Coronary artery (tissue), 2 donors: ENCODE data around the gene OR8D1.

ENCODE experiments used
- DNase-seq: peaks from one replicate; pipeline ENCODE4 v3.0.0-alpha.2; 2017; ENCODE audit warnings: low spot score
- H3K27ac ChIP-seq, 2 donors: fragments of 200-600 bp; sonication (generic); one replicate each; pipeline ENCODE4 v1.5.1; 2016 to 2019
- H3K4me3 ChIP-seq: fragments of 200-600 bp; sonication (generic); 2 replicates; pipeline ENCODE4 v1.5.1; 2016; ENCODE audit warnings: mild to moderate bottlenecking, moderate library complexity
- CTCF ChIP-seq: fragments of 200-600 bp; sonication (generic); IDR thresholded peaks from one replicate; pipeline ENCODE4 v1.5.1; 2019; ENCODE audit warnings: antibody characterized with exemption

Gene OR8D1

GRCh38 chr11:124313849-124314248 lies at the start of gene OR8D1:
TSS of gene OR8D1 (minus strand) at chr11:124313949. CDS start at chr11:124310766, 3,183 bp downstream.
- TF ChIP-seq CTCF = no peak
- no peak for DNase-seq
- Histone ChIP-seq H3K27ac (no peak within 1 kb of the TSS), H3K4me3 (no peak within 1 kb of the TSS)

GRCh38 chr11:124359566-124359965 lies 45.8 kb upstream of the OR8D1 start:
- Histone ChIP-seq H3K4me3 (no peak overlapping the region), H3K27ac (no peak overlapping the region)
- DNase-seq = no peak
- TF ChIP-seq CTCF = no peak

GRCh38 chr11:124346311-124346955 lies 32.7 kb upstream of the OR8D1 start:
- H3K27ac ChIP-seq = no peak overlapping the region
- no peak for TF ChIP-seq CTCF
- H3K4me3 ChIP-seq = no peak overlapping the region
- DNase-seq = no peak

- no peak overlapping the region for H3K4me3 ChIP-seq
Measured at GRCh38 chr11:124344346-124344745, 30.6 kb upstream of the OR8D1 start.

GRCh38 chr11:124340142-124340447 lies 26.3 kb upstream of the OR8D1 start:
- DNase-seq = no peak
- Histone ChIP-seq H3K27ac (no peak overlapping the region), H3K4me3 (no peak overlapping the region)
- no peak for TF ChIP-seq CTCF

More at GRCh38 chr11:124344346-124344745, 30.6 kb upstream of the OR8D1 start:
- DNase-seq = no peak
- no peak overlapping the region for H3K27ac ChIP-seq
- no peak for TF ChIP-seq CTCF

GRCh38 chr11:124339396-124340141 lies 25.8 kb upstream of the OR8D1 start:
- TF ChIP-seq CTCF = no peak
- H3K4me3 ChIP-seq = no peak overlapping the region
- no peak for DNase-seq
- no peak overlapping the region for H3K27ac ChIP-seq

GRCh38 chr11:124331873-124332272 lies 18.1 kb upstream of the OR8D1 start:
- TF ChIP-seq CTCF = no peak
- no peak for DNase-seq
- no peak overlapping the region for H3K27ac ChIP-seq

More at GRCh38 chr11:124331873-124332272, 18.1 kb upstream of the OR8D1 start:
- no peak overlapping the region for H3K4me3 ChIP-seq
